ENCODE measurements around the gene DGCR6L.
"Not testable (repeated sequence)": the region's sequence is repeated elsewhere in the genome, so short reads cannot be mapped to it uniquely, and the experiment has no call there.

Gene DGCR6L

DNA sequence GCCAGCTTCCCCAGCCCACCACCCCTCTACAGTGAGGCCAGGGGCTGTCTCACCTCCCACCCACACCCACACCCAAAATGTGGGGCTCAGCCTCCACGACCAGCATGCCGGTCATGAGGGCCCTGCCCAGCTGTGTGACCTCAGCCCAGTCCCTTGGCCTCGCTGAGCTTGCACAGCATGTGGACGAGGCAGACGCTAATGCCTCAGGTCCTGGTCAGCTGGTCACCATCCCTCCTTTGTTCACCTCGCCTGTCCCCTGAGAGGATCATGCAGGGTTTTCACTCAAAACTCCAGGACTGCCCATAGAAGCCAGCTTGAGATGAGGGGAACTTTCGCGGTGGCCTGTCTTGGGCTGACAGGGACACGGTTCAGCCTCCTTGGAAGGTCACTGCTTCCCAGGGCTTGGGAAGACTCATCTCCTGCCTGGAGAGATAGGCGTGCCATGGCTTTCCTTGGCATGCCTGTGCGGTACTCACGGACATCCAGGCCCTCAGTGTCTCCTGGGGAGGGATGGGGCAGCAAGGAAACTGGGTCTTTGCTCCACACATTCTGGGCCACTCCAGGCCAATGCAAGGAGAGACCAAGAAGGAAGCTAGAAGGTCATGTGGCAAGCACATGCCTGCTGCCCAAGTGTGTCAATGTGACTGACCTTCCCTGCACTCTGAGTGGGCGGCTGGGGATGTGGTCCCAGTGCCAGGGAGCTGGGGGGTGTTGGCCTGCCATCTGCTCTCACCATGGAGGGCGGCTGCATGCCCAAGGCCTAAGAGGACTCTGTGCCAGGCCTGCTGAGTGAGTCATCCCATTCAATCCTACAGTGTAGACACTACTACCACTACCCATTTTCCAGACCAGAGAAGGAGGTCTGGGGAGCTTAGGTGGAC is 48.5 kb downstream of the DGCR6L start:
- DNase-seq (ENCODE audit: low spot score in 2 of 2): no peak
- Mint-ChIP-seq H3K36me3 (ENCODE audit: insufficient read depth) (no peaks in the 10 kb centered on the region), H3K4me3 (no peak overlapping the region), H3K9me3 (no peaks in the 10 kb centered on the region), H3K27ac (ENCODE audit: low read depth) (no peak overlapping the region), H3K4me1 (peaks cover 5% of the 10 kb centered on the region), H3K27me3 (no peaks in the 10 kb centered on the region)
- no peak for ATAC-seq (replicated peaks; ENCODE audit: extremely low read depth, poor library complexity, severe bottlenecking)

DNA sequence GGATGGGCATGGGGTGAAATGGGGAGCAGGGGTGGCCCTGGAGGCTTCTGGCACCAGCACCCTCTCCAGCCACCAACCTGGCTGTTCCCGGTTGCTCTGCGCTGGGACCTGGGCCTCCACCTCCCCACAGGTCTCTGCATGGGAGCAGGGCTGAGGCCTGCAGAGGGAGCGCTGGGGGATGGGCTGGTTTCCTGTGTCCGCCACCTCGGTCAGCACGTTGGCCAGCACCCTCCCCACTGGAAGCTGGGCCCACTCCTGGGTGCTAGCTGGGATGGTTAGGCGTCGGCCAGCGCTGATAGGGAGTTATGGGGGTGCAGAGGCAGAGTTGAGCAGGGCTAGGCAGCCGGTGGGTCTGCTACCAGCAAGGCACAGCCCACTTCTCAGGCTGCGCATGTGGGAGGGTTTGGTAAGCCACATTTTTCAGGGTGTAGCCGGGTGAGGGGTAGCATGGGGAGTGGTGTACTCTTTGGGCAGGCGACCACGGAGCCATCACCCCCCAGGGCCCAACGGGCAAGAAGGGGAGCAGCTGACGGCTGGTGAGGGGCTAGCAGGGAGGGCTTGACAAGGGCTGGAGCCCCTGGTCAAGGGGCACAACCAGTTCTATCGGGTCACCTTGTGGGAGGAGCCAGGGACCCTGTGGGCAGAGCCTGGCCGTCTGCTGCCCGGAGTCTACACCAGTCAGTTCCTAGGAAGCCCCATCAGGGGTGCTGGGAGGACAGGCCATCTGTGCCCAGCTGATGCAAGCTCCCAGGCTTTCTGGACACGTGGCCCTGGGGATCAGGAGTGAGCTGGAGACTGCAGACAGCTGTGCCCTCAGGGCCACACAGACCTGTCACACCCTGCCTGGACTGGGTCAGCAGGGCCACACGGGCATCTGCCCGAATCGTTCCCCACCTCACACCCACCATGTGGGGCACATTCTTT is 49.4 kb downstream of the DGCR6L start:
- not testable (repeated sequence) for H3K36me3 Mint-ChIP-seq (ENCODE audit: insufficient read depth); DNase-seq (ENCODE audit: low spot score in 2 of 2); H3K27ac Mint-ChIP-seq (ENCODE audit: low read depth); ATAC-seq (replicated peaks; ENCODE audit: extremely low read depth, poor library complexity, severe bottlenecking); H3K4me3 Mint-ChIP-seq; H3K4me1 Mint-ChIP-seq; H3K27me3 Mint-ChIP-seq; H3K9me3 Mint-ChIP-seq

GRCh38 chr22:20269673-20270072 is 50.2 kb downstream of the DGCR6L start:
- not testable (repeated sequence) for H3K27ac Mint-ChIP-seq (ENCODE audit: low read depth); H3K4me3 Mint-ChIP-seq; DNase-seq (ENCODE audit: low spot score in 2 of 2); H3K27me3 Mint-ChIP-seq; H3K36me3 Mint-ChIP-seq (ENCODE audit: insufficient read depth); H3K4me1 Mint-ChIP-seq; ATAC-seq (replicated peaks; ENCODE audit: extremely low read depth, poor library complexity, severe bottlenecking); H3K9me3 Mint-ChIP-seq

- H3K9me3 Mint-ChIP-seq; DNase-seq (ENCODE audit: low spot score in 2 of 2); H3K36me3 Mint-ChIP-seq (ENCODE audit: insufficient read depth); H3K27me3 Mint-ChIP-seq; H3K4me1 Mint-ChIP-seq; ATAC-seq (replicated peaks; ENCODE audit: extremely low read depth, poor library complexity, severe bottlenecking): not testable (repeated sequence)
- Mint-ChIP-seq H3K4me3 (peak overlapping the region; percentile 79), H3K27ac (ENCODE audit: low read depth) (peak overlapping the region; percentile 87)
These were observed 50.7 kb downstream of the DGCR6L start for GRCh38 chr22:20269201-20269600.

DNA sequence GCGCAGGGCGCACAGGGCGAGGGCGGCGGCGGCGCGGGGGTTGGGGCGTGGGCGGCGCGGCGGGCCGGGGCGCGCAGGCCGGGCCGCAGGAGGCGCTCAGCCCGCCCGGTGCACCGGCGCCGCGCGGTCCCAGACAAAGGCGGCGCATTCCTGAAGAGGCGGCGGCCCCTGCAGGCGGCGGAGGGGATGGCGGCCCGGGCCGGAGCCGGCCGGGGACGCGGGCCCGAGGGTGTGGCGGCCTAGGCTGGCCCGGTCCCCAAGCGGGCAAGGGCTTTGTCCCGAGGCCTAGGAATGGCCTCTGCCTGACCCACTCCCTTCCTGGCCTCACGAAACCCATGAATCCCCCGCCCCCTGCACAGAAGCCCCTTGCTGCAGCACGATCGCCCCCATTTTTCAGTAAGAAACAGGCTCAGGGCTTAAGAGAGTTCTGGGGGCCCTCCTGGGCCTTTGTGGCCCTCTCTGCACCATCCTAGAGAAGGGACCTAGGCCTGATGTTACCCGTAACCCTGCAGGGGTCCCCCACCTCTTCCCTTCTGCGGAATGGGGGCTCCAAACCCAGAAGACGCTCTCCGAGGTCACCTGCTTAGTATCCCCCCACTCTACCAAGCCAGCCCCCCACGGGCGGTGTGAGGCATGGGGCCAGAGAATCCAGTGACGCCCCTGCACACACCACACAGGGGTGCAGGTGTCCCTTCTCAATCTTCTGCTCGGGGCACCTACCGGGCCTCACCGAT is 51.4 kb downstream of the DGCR6L start, which contains the start of gene RTN4R:
TSS of gene RTN4R (minus strand) at position 40 of the 734 bp plus-strand sequence. CDS start 226 bp downstream, outside the sequence.
- DNase-seq (ENCODE audit: low spot score in 2 of 2) (no peak), ATAC-seq (replicated peaks; ENCODE audit: extremely low read depth, poor library complexity, severe bottlenecking) (peak; percentile 64)
- no peaks in the 10 kb centered on the region for H3K36me3 Mint-ChIP-seq (ENCODE audit: insufficient read depth)
- H3K4me3 Mint-ChIP-seq: peak within 1 kb of the TSS; percentile 79
- no peaks in the 10 kb centered on the region for H3K27me3 Mint-ChIP-seq
- peak within 1 kb of the TSS; percentile 87 for H3K27ac Mint-ChIP-seq (ENCODE audit: low read depth)
- H3K4me1 Mint-ChIP-seq: peaks cover 5% of the 10 kb centered on the region
- no peaks in the 10 kb centered on the region for H3K9me3 Mint-ChIP-seq

DNA sequence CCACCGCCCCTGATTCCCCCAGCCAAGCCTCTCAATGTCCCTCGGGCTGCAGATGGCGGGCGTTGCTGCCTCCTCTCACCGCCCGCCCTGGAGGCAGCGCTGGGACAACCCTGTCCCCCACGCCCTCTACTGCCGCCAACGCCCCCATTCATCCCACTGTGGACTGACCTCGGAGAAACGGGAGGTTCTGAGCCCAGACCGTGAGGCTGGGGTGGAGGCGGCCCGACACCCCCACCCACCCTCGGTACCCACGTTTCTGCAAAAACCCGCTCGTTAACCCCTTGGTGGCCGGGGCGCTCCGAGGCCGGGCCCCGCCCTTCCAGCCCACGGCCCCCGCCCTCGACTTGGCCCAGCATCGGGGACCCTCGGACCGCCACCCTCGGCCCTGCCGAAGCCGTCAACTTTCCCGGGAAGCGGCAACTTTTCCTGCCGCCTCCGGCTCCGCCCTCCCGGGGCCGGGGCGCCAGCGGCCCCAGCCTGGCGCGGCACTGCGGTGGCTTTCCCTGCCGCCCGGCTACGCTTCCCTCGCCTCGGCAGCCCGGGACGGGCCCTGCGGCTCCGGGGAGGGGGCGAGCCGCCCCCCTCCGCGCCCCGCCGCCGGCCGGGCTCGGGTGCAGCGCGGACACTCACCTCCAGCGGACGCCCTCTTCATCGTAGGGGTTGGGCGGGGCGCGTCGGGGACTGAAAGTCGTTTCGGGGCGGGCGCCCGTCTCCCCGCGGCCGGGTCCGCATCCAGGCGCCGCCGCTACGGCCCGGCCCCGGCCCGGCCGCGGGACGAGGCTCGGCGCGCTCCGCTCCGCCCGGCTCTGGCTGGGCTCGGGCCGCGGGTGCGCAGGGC is 52.2 kb downstream of the DGCR6L start:
- H3K4me1 Mint-ChIP-seq: peaks cover 5% of the 10 kb centered on the region
- ATAC-seq (replicated peaks; ENCODE audit: extremely low read depth, poor library complexity, severe bottlenecking) (no peak), DNase-seq (ENCODE audit: low spot score in 2 of 2) (no peak)
- H3K27ac Mint-ChIP-seq (ENCODE audit: low read depth): no peak overlapping the region
- H3K27me3 Mint-ChIP-seq: no peaks in the 10 kb centered on the region
- no peaks in the 10 kb centered on the region for H3K36me3 Mint-ChIP-seq (ENCODE audit: insufficient read depth)
- peak overlapping the region; percentile 68 for H3K4me3 Mint-ChIP-seq
- H3K9me3 Mint-ChIP-seq: no peaks in the 10 kb centered on the region

DNA sequence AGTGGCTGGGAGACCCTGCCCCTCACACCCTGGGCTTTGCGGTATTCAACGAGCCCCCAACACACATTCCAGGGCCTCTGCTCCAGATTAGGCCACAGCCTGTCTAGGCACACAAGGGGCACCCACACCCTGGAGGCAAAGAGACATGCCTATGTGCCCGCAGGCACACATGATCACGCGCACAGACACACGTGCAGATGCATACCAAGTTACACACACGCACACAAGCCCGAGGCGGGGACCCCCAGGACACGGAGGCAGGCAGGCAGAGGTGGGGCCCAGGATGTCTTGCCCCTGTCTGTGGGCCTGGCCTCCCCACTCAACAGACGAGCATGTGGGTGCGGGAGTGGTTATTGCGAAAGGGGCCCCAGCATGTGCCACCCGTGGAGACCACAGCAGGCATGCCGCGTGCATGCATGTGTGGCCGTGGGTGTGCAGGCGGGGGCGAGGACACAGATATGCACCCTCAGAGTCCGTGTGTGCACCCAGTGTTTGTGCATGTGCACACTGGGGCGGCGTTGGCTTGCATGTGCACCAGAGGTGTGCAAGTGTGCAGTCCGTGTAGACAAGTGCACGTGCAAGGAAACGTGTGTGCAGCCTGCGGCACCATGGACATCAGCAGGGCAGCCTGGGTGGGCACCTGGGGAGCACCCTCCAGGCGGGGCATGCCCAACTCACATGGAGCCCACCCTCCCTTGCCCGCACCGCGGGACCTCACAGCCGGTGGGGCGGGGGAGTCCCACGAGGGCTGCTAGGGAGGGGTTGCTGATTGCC is 53.0 kb downstream of the DGCR6L start:
- peak overlapping the region; percentile 68 for H3K4me3 Mint-ChIP-seq
- H3K4me1 Mint-ChIP-seq; H3K27ac Mint-ChIP-seq (ENCODE audit: low read depth); ATAC-seq (replicated peaks; ENCODE audit: extremely low read depth, poor library complexity, severe bottlenecking); H3K36me3 Mint-ChIP-seq (ENCODE audit: insufficient read depth); H3K27me3 Mint-ChIP-seq; H3K9me3 Mint-ChIP-seq; DNase-seq (ENCODE audit: low spot score in 2 of 2): not testable (repeated sequence)

DNA sequence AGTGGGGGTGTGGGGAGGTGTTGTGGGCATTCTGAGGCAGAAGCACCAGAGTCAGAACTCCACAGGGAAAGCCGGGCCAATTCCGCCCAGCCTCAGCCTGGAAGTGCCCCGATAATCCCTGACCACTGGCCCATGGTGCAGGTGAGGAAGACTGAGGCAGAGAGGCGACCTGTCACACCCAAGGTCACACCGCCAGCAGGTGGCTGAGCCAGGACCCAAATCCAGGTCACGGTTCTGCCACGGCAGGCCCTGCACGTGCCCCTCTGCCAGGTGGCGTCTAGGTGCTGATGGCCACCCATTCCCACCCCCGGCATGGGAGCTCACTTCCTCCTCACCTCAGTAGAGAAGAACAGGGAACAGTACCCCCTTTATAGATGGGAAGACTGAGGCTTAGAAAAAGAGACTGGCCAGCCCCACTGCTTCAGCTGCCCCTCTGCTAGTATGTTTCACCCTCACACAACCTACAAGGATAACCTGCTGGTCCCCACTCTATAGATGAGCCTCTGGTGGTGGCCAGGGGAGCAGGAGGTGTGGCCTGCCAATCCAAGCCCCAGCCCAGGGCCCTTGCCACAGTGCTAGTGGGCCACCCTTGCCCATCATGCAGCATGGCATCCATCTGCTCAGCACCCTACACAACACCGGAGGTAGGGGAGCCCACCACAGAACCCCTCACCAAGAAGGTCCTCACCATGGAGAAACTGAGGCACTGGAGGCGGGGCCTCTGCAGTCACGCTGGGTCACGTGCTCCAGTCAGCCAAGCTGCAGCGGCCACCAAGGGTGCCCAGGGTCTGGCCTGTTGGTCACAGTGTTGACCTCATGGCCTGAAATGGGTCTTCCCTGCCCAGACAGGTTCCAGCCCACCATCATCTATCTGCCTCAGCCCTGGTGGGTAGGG is 53.8 kb downstream of the DGCR6L start:
- not testable (repeated sequence) for ATAC-seq (replicated peaks; ENCODE audit: extremely low read depth, poor library complexity, severe bottlenecking)

GRCh38 chr22:20264614-20265452 is 55.0 kb downstream of the DGCR6L start:
- no peaks in the 10 kb centered on the region for H3K36me3 Mint-ChIP-seq (ENCODE audit: insufficient read depth)
- no peak for ATAC-seq (replicated peaks; ENCODE audit: extremely low read depth, poor library complexity, severe bottlenecking)
- H3K27me3 Mint-ChIP-seq: no peaks in the 10 kb centered on the region
- H3K9me3 Mint-ChIP-seq: no peaks in the 10 kb centered on the region
- H3K4me3 Mint-ChIP-seq: no peak overlapping the region
- H3K4me1 Mint-ChIP-seq: peaks cover 5% of the 10 kb centered on the region
- no peak for DNase-seq (ENCODE audit: low spot score in 2 of 2)
- H3K27ac Mint-ChIP-seq (ENCODE audit: low read depth): peak overlapping the region; percentile 25

More for the DNA sequence above, 53.8 kb downstream of the DGCR6L start:
- not testable (repeated sequence) for DNase-seq (ENCODE audit: low spot score in 2 of 2); H3K4me1 Mint-ChIP-seq; H3K27me3 Mint-ChIP-seq; H3K9me3 Mint-ChIP-seq; H3K27ac Mint-ChIP-seq (ENCODE audit: low read depth); H3K36me3 Mint-ChIP-seq (ENCODE audit: insufficient read depth)
- H3K4me3 Mint-ChIP-seq: peak overlapping the region; percentile 68
